ENCODE results near the gene GRIFIN. TPM values are rescaled to one million over a fixed set of nuclear protein-coding genes. Genes with fewer than 3 reads are reported as not detected.

The GRIFIN gene
- polyA plus RNA-seq, 1 of the 3 experiments (the other 2 are of a cell fraction), result not detected

DNA sequence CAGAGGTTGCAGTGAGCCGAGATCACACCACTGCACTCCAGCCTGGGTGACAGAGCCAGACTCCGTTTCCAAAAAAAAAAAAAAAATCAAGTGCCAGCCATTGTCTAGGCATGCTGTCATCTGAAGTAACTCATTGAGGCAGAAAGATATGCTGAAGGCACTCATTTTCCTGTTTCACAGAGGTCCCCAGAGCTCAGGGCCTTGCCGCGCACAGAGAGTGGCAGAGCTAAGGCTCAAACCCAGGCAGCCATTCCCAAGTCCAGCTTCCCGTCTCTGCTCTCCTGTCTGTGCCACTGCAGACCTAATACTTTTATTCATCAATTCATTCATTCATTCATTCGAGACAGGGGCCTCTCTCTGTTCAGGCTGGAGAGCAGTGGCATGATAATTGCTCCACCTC lies 3.5 kb downstream of the GRIFIN start:
- no peaks in the 10 kb centered on the region for H3K9me2 ChIP-seq
- peaks cover 4 to 5% of the 10 kb centered on the region in 2 experiments; a peak in 1 of 4 replicates for H3K4me1 ChIP-seq (ENCODE audit: control insufficient read depth in 1 of 2, insufficient read depth in 2 of 2, low read depth in 1 of 2, low read length in 1 of 2)
- no peaks in the 10 kb centered on the region for H3K36me3 ChIP-seq (replicated peaks in 1 of 2; ENCODE audit: control insufficient read depth in 1 of 2, insufficient read depth in 2 of 2, low read length in 1 of 2)
- H3K27me3 ChIP-seq (ENCODE audit: insufficient read depth), result no peaks in the 10 kb centered on the region
- H3F3A ChIP-seq (replicated peaks; ENCODE audit: insufficient read depth), result peaks cover 7% of the 10 kb centered on the region
- H3K4me3 ChIP-seq (ENCODE audit: low read depth in 2 of 2, low read length in 1 of 2), result no peak overlapping the region
- H2AFZ ChIP-seq (ENCODE audit: low read depth), result no peak overlapping the region
- H3K79me2 ChIP-seq (ENCODE audit: insufficient read depth), result no peaks in the 10 kb centered on the region
- no peaks in the 10 kb centered on the region for H4K20me1 ChIP-seq (ENCODE audit: insufficient read depth)
- 90% methylated on average over 6 of the region's 6 CpGs for WGBS (ENCODE audit: low lambda C conversion rate)
- H3K9me3 ChIP-seq, result no peaks in the 10 kb centered on the region
- ChIA-PET CTCF (interaction anchor here (0.6 to 0.9 kb wide), 2 partner anchors 16 to 21 kb away, joined by 3 to 4 read pairs; no protein-coding TSS in a partner anchor), POLR2A (no interaction called here)
- peak; percentile 23 for DNase-seq
- no peak overlapping the region for H3K4me2 ChIP-seq
- H3K9ac ChIP-seq, result no peak overlapping the region
- no peak overlapping the region for H3K27ac ChIP-seq (ENCODE audit: low read depth in 2 of 2, low read length in 1 of 2)
- TF ChIP-seq, protein P1, sequence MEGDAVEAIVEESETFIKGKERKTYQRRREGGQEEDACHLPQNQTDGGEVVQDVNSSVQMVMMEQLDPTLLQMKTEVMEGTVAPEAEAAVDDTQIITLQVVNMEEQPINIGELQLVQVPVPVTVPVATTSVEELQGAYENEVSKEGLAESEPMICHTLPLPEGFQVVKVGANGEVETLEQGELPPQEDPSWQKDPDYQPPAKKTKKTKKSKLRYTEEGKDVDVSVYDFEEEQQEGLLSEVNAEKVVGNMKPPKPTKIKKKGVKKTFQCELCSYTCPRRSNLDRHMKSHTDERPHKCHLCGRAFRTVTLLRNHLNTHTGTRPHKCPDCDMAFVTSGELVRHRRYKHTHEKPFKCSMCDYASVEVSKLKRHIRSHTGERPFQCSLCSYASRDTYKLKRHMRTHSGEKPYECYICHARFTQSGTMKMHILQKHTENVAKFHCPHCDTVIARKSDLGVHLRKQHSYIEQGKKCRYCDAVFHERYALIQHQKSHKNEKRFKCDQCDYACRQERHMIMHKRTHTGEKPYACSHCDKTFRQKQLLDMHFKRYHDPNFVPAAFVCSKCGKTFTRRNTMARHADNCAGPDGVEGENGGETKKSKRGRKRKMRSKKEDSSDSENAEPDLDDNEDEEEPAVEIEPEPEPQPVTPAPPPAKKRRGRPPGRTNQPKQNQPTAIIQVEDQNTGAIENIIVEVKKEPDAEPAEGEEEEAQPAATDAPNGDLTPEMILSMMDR (IDR thresholded peaks at IDR 0.05), result no peak; the same call in 1 of the 2 replicates
- TF ChIP-seq CHD2 (IDR thresholded peaks at IDR 0.05; ENCODE audit: low read length, partially characterized antibody) (no peak), RFX5 (IDR thresholded peaks at IDR 0.05; ENCODE audit: low read length) (no peak), JUND (IDR thresholded peaks at IDR 0.05) (no peak), YY1 (IDR thresholded peaks at IDR 0.05; ENCODE audit: low read depth) (no peak), FOXJ3 (CRISPR knock-in tag; IDR thresholded peaks at IDR 0.05) (no peak)

DNA sequence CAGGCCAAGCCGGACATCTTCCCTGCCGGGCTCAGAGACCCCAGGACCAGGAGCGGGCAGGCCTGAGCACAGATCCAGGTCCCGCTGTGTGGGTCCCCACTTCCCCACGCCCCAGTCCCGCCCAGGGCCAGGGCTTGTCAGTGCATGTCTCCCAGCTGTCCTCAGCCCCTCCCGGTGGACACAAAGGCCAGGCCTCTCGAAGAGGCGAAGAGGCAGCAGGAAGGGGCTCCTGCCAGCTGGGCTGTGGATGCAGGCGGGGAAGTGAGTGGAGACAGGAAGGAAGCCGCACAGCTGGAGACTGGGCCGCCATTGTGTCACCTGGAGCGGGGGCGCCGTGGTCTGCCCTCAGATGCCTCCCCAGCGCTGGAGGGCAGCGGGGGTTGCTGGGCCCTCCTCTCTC lies 4.8 kb downstream of the GRIFIN start:
- Histone ChIP-seq H3K9ac (no peak overlapping the region), H3K27ac (ENCODE audit: low read depth in 2 of 2, low read length in 1 of 2) (no peak overlapping the region), H3K27me3 (ENCODE audit: insufficient read depth) (no peaks in the 10 kb centered on the region), H3F3A (replicated peaks; ENCODE audit: insufficient read depth) (peaks cover 7% of the 10 kb centered on the region), H4K20me1 (ENCODE audit: insufficient read depth) (no peaks in the 10 kb centered on the region), H2AFZ (ENCODE audit: low read depth) (no peak overlapping the region), H3K36me3 (replicated peaks in 1 of 2; ENCODE audit: control insufficient read depth in 1 of 2, insufficient read depth in 2 of 2, low read length in 1 of 2) (no peaks in the 10 kb centered on the region), H3K4me1 (ENCODE audit: control insufficient read depth in 1 of 2, insufficient read depth in 2 of 2, low read depth in 1 of 2, low read length in 1 of 2) (peaks cover 0 to 5% of the 10 kb centered on the region in 2 experiments; a peak in 1 of 4 replicates), H3K4me3 (ENCODE audit: low read depth in 2 of 2, low read length in 1 of 2) (no peak overlapping the region), H3K4me2 (0 out of 2 replicates have a peak overlapping the region, but pooled peaks have one; percentile 24), H3K9me3 (no peaks in the 10 kb centered on the region), H3K79me2 (ENCODE audit: insufficient read depth) (no peaks in the 10 kb centered on the region), H3K9me2 (no peaks in the 10 kb centered on the region)
- 79% methylated on average over 14 of the region's 17 CpGs for WGBS (ENCODE audit: low lambda C conversion rate)
- DNase-seq, result peak; percentile 64
- TF ChIP-seq RAD21 (IDR thresholded peaks at IDR 0.05; ENCODE audit: low read length), result no peak
- CTCF ChIA-PET, result interaction anchor here (0.6 to 13.9 kb wide), 11 partner anchors 8 to 210 kb away, joined by 3 to 270 read pairs (median 3); partner anchors contain the start of gene BRAT1
- POLR2A ChIA-PET, result interaction anchor here (1.1 kb wide), 1 partner anchor 20 kb away, joined by 4 read pairs; no protein-coding TSS in a partner anchor

DNA sequence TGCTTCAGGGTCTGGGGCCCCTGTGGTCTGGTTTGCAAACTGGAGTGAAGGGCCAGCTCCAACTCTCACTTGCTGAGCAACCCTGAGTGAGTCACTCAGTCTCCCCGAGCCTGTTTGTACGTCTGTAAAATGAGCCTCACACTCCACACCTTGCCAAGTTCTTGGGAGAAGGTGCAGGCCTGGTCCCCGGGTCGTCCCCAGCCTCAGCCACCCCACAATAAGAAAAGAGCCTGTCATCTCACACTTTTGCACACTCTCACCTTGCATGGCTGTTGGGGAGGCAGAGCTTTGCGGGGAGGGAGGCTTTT lies 5.2 kb downstream of the GRIFIN start:
- no peak overlapping the region for H3K27ac ChIP-seq (ENCODE audit: low read depth in 2 of 2, low read length in 1 of 2)
- peak; percentile 39 for DNase-seq
- CTCF ChIA-PET, result interaction anchor here (0.6 to 13.9 kb wide), 15 partner anchors 8 to 210 kb away, joined by 3 to 270 read pairs (median 5); partner anchors contain the start of gene BRAT1
- H3K36me3 ChIP-seq (replicated peaks in 1 of 2; ENCODE audit: control insufficient read depth in 1 of 2, insufficient read depth in 2 of 2, low read length in 1 of 2), result no peaks in the 10 kb centered on the region
- no peaks in the 10 kb centered on the region for H4K20me1 ChIP-seq (ENCODE audit: insufficient read depth)
- H3K27me3 ChIP-seq (ENCODE audit: insufficient read depth), result no peaks in the 10 kb centered on the region
- H3K4me1 ChIP-seq (ENCODE audit: control insufficient read depth in 1 of 2, insufficient read depth in 2 of 2, low read depth in 1 of 2, low read length in 1 of 2), result peaks cover 0 to 5% of the 10 kb centered on the region in 2 experiments; a peak in 1 of 4 replicates
- WGBS (ENCODE audit: low lambda C conversion rate), result 32% methylated on average over 5 of the region's 5 CpGs
- H3K79me2 ChIP-seq (ENCODE audit: insufficient read depth), result no peaks in the 10 kb centered on the region
- H3K9ac ChIP-seq, result no peak overlapping the region
- no peaks in the 10 kb centered on the region for H3K9me3 ChIP-seq
- POLR2A ChIA-PET, result interaction anchor here (1.1 kb wide), 1 partner anchor 19 kb away, joined by 4 read pairs; no protein-coding TSS in a partner anchor
- H3K4me2 ChIP-seq, result 0 out of 2 replicates have a peak overlapping the region, but pooled peaks have one; percentile 24
- H3F3A ChIP-seq (replicated peaks; ENCODE audit: insufficient read depth), result peaks cover 7% of the 10 kb centered on the region
- H3K4me3 ChIP-seq (ENCODE audit: low read depth in 2 of 2, low read length in 1 of 2), result no peak overlapping the region
- H3K9me2 ChIP-seq, result no peaks in the 10 kb centered on the region
- no peak overlapping the region for H2AFZ ChIP-seq (ENCODE audit: low read depth)
- no peak for TF ChIP-seq CHD2 (IDR thresholded peaks at IDR 0.05; ENCODE audit: low read length, partially characterized antibody)
- TF ChIP-seq PBX3 (IDR thresholded peaks at IDR 0.05), result no peak
- no peak for TF ChIP-seq RFX5 (IDR thresholded peaks at IDR 0.05; ENCODE audit: low read length)
- no peak for TF ChIP-seq SMC3 (IDR thresholded peaks at IDR 0.05; ENCODE audit: low read depth, low read length)
- TF ChIP-seq NFIC (IDR thresholded peaks at IDR 0.05; ENCODE audit: borderline replicate concordance), result no peak
- no peak for TF ChIP-seq MXI1 (IDR thresholded peaks at IDR 0.05; ENCODE audit: low read depth, low read length)
- TF ChIP-seq EP300 (IDR thresholded peaks at IDR 0.05; ENCODE audit: borderline replicate concordance in 1 of 2, low read depth in 1 of 2, low read length in 1 of 2), result no peak
- TF ChIP-seq MAX (IDR thresholded peaks at IDR 0.05; ENCODE audit: low read depth), result no peak
- TF ChIP-seq, protein P2, sequence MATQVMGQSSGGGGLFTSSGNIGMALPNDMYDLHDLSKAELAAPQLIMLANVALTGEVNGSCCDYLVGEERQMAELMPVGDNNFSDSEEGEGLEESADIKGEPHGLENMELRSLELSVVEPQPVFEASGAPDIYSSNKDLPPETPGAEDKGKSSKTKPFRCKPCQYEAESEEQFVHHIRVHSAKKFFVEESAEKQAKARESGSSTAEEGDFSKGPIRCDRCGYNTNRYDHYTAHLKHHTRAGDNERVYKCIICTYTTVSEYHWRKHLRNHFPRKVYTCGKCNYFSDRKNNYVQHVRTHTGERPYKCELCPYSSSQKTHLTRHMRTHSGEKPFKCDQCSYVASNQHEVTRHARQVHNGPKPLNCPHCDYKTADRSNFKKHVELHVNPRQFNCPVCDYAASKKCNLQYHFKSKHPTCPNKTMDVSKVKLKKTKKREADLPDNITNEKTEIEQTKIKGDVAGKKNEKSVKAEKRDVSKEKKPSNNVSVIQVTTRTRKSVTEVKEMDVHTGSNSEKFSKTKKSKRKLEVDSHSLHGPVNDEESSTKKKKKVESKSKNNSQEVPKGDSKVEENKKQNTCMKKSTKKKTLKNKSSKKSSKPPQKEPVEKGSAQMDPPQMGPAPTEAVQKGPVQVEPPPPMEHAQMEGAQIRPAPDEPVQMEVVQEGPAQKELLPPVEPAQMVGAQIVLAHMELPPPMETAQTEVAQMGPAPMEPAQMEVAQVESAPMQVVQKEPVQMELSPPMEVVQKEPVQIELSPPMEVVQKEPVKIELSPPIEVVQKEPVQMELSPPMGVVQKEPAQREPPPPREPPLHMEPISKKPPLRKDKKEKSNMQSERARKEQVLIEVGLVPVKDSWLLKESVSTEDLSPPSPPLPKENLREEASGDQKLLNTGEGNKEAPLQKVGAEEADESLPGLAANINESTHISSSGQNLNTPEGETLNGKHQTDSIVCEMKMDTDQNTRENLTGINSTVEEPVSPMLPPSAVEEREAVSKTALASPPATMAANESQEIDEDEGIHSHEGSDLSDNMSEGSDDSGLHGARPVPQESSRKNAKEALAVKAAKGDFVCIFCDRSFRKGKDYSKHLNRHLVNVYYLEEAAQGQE (IDR thresholded peaks at IDR 0.05; ENCODE audit: low read depth, low read length), result no peak
- TF ChIP-seq EZH2phosphoT487 (IDR thresholded peaks at IDR 0.05; ENCODE audit: borderline replicate concordance, low read depth), result no peak

All from SK-N-SH (cell line).